B cell (primary cell): ENCODE measurements around the gene TELO2. TPM values are rescaled to one million over a fixed set of nuclear protein-coding genes. Genes with fewer than 3 reads are reported as not detected.

Source experiments
- ATAC-seq: fragments of 200-7000 bp; cut with Tn5 transposase; one replicate; pipeline ENCODE4 v1.10.0; 2021; ENCODE audit warnings: low read depth, mild to moderate bottlenecking, moderate number of reproducible peaks, moderate library complexity
- CTCF ChIA-PET: fragments of 350-600 bp; sonication (Branson Sonifier 250); formaldehyde crosslinking; loops from one replicate; lab custom pipeline; 2021; ENCODE audit warnings: antibody characterized with exemption, inconsistent platforms; lab: Charles Lee
- POLR2A ChIA-PET: fragments of 350-600 bp; sonication (Branson Sonifier 250); formaldehyde crosslinking; loops from one replicate; lab custom pipeline; 2021; ENCODE audit warnings: antibody characterized with exemption; lab: Charles Lee
- DNase-seq: peaks from one replicate; pipeline ENCODE4 v3.0.0; 2013
- H2AFZ ChIP-seq: 2 replicates; pipeline ENCODE4 v1.6.1; 2012; ENCODE audit warnings: mild to moderate bottlenecking, low read depth, low read length; ENCODE audit not compliant: insufficient read depth, poor library complexity, severe bottlenecking
- H3K27ac ChIP-seq, 2 donors: 1 replicate in 1 of 2; 2 replicates in 1 of 2; pipeline ENCODE4 v1.5.1; 2012 to 2013; ENCODE audit warnings: low read length in 2 of 2, mild to moderate bottlenecking in 2 of 2, moderate library complexity in 1 of 2
- H3K27me3 ChIP-seq, 4 experiments: fragments of 200-600 bp in 1 of 4; sonication (generic) in 1 of 4; replicated peaks in 1 of 4; 1 replicate in 2 of 4; 2 replicates in 2 of 4; pipeline versions ENCODE4 v1.6.1 to v1.7.0; 2013 to 2016; ENCODE audit warnings: low read length in 3 of 4, mild to moderate bottlenecking in 2 of 4, mixed read lengths in 1 of 4, moderate library complexity in 1 of 4; ENCODE audit not compliant: insufficient read depth in 4 of 4, control insufficient read depth in 3 of 4; ENCODE audit errors: control extremely low read depth in 1 of 4
- H3K36me3 ChIP-seq, 2 experiments: replicated peaks in 1 of 2; 1 replicate in 1 of 2; 2 replicates in 1 of 2; pipeline versions ENCODE4 v1.6.1 to v1.7.1; 2013; ENCODE audit warnings: low read length in 1 of 2; ENCODE audit not compliant: insufficient read depth in 2 of 2, control insufficient read depth in 1 of 2; ENCODE audit errors: control extremely low read depth in 1 of 2, extremely low read depth in 1 of 2
- H3K4me1 ChIP-seq, 2 donors: fragments of 200-600 bp in 1 of 2; sonication (generic) in 1 of 2; 1 replicate in 1 of 2; 2 replicates in 1 of 2; pipeline versions ENCODE4 v1.5.1 to v1.6.1; 2013 to 2017; ENCODE audit warnings: low read length in 2 of 2; ENCODE audit not compliant: control insufficient read depth in 2 of 2, insufficient read depth in 2 of 2
- H3K4me2 ChIP-seq: replicated peaks from 2 replicates; pipeline ENCODE3; 2012; ENCODE audit warnings: mild to moderate bottlenecking, low read depth, low read length; ENCODE audit not compliant: poor library complexity, severe bottlenecking
- H3K4me3 ChIP-seq, 5 experiments: fragments of 200-600 bp in 1 of 5; sonication (generic) in 1 of 5; 1 replicate in 3 of 5; 2 replicates in 2 of 5; pipeline versions ENCODE4 v1.5.1 to v1.7.0; 2011 to 2016; ENCODE audit warnings: low read length in 4 of 5, mild to moderate bottlenecking in 4 of 5, low read depth in 2 of 5, control low read depth in 1 of 5, moderate library complexity in 1 of 5; ENCODE audit not compliant: insufficient read depth in 1 of 5; ENCODE audit errors: control extremely low read depth in 1 of 5, extremely low read depth in 1 of 5
- H3K79me2 ChIP-seq: fragments of 200-600 bp; sonication (generic); one replicate; pipeline ENCODE4 v1.6.0; 2016; ENCODE audit warnings: low read length; ENCODE audit not compliant: control insufficient read depth, insufficient read depth
- H3K9ac ChIP-seq: fragments of 200-600 bp; sonication (generic); 2 replicates; pipeline ENCODE4 v1.6.1; 2017; ENCODE audit warnings: mild to moderate bottlenecking, low read length, moderate library complexity
- H3K9me3 ChIP-seq, 3 donors: one replicate each; pipeline versions ENCODE4 v1.6.1 to v1.7.1; 2013; ENCODE audit warnings: low read length in 2 of 3; ENCODE audit not compliant: control insufficient read depth in 2 of 3, insufficient read depth in 1 of 3; ENCODE audit errors: control extremely low read depth in 1 of 3
- H4K20me1 ChIP-seq: 2 replicates; pipeline ENCODE4 v1.6.0; 2012; ENCODE audit warnings: mild to moderate bottlenecking, low read length; ENCODE audit not compliant: insufficient read depth, control insufficient read depth, poor library complexity, severe bottlenecking
- H3K27ac Mint-ChIP-seq: one replicate; pipeline ENCODE4 v1.8.0; 2021; ENCODE audit warnings: mixed read lengths
- H3K27me3 Mint-ChIP-seq: one replicate; pipeline ENCODE4 v1.8.0; 2021; ENCODE audit warnings: mixed read lengths
- H3K4me1 Mint-ChIP-seq: one replicate; pipeline ENCODE4 v1.8.0; 2021; ENCODE audit warnings: mixed read lengths
- H3K4me3 Mint-ChIP-seq: one replicate; pipeline ENCODE4 v1.8.0; 2021; ENCODE audit warnings: mixed read lengths
- H3K9me3 Mint-ChIP-seq: one replicate; pipeline ENCODE4 v1.8.0; 2022; ENCODE audit warnings: mixed read lengths; ENCODE audit not compliant: insufficient read depth
- CTCF ChIP-seq: fragments of 200-600 bp; IDR thresholded peaks from one replicate; pipeline ENCODE4 v1.8.0; 2022; ENCODE audit warnings: antibody characterized with exemption, mild to moderate bottlenecking
- EZH2 ChIP-seq: IDR thresholded peaks from 2 replicates; pipeline ENCODE4 v1.6.1; 2012; ENCODE audit warnings: borderline replicate concordance, low read depth, mild to moderate bottlenecking, moderate library complexity, low read length; ENCODE audit not compliant: insufficient read depth, poor library complexity, severe bottlenecking
- WGBS: methylation state at CpG from one replicate; pipeline ENCODE4 v1.1.5; 2013; ENCODE audit warnings: missing lambda C conversion rate; ENCODE audit not compliant: insufficient coverage; 5-methylcytosine and 5-hydroxymethylcytosine counted together
- intact Hi-C: fragments of 100-400 bp; cut with micrococcal nuclease; formaldehyde crosslinking; loops from one replicate; pipeline ENCODE4 v1.10.0; 2022
- polyA plus RNA-seq: library from polyadenylated mRNA; depleted of rRNA; stranded (reverse); fragments of >200 nt; gene quantifications from 2 replicates; pipeline ENCODE4 v1.2.3, GENCODE V29; 2012
- total RNA-seq, 2 donors: library from RNA; stranded (reverse); fragments of 120-200 nt in 1 of 2; gene quantifications; 1 replicate in 1 of 2; 2 replicates in 1 of 2; pipeline versions ENCODE4 v1.2.3 to v1.2.4, GENCODE V29; 2013 to 2022

Gene TELO2
- total and polyA plus RNA-seq, 2 donors (not counting 1 experiment from before 2014, with no cell fraction given) = 81.9 to 136 TPM

- Mint-ChIP-seq H3K9me3 (no peaks in the 10 kb centered on the region), H3K4me3 (no peak overlapping the region), H3K4me1 (peaks cover 3% of the 10 kb centered on the region), H3K27ac (no peak overlapping the region), H3K27me3 (no peaks in the 10 kb centered on the region)
- WGBS = 90% methylated on average over 8 of the region's 8 CpGs
- CTCF ChIA-PET = no interaction called here
- POLR2A ChIA-PET = no interaction called here
- no peak overlapping the region for H3K27ac ChIP-seq
- H4K20me1 ChIP-seq = no peaks in the 10 kb centered on the region
- H3K79me2 ChIP-seq = no peaks in the 10 kb centered on the region
- TF ChIP-seq CTCF (no peak), EZH2 (no peak)
- H3K36me3 ChIP-seq = no peaks in the 10 kb centered on the region
- H3K4me3 ChIP-seq = no peak overlapping the region
- no peak overlapping the region for H3K9ac ChIP-seq
- no peaks in the 10 kb centered on the region for H3K27me3 ChIP-seq
- intact Hi-C loops = no loop called here
- DNase-seq (no peak), ATAC-seq (no peak)
- H3K9me3 ChIP-seq = no peaks in the 10 kb centered on the region
- no peak overlapping the region for H2AFZ ChIP-seq
- H3K4me1 ChIP-seq = peaks cover 8 to 10% of the 10 kb centered on the region in 2 donors
- H3K4me2 ChIP-seq = no peak overlapping the region
Measured at GRCh38 chr16:1550069-1550468, 56.9 kb downstream of the TELO2 start.

- no peak for ATAC-seq
- no peaks in the 10 kb centered on the region for H3K36me3 ChIP-seq
- H3K4me1 ChIP-seq = peaks cover 1 to 3% of the 10 kb centered on the region in 2 donors
Measured at GRCh38 chr16:1550696-1551095, 57.5 kb downstream of the TELO2 start.

More at GRCh38 chr16:1550696-1551095, 57.5 kb downstream of the TELO2 start:
- Histone ChIP-seq H3K4me2 (no peak overlapping the region), H3K79me2 (no peaks in the 10 kb centered on the region), H3K4me3 (no peak overlapping the region), H3K27ac (no peak overlapping the region), H2AFZ (no peak overlapping the region), H4K20me1 (no peaks in the 10 kb centered on the region), H3K9ac (no peak overlapping the region), H3K27me3 (no peaks in the 10 kb centered on the region), H3K9me3 (no peaks in the 10 kb centered on the region)
- no peak overlapping the region for H3K4me3 Mint-ChIP-seq
- no peaks in the 10 kb centered on the region for H3K4me1 Mint-ChIP-seq
- intact Hi-C loops = no loop called here
- TF ChIP-seq CTCF (no peak), EZH2 (no peak)
- 98% methylated on average over 15 of the region's 15 CpGs for WGBS
- no peaks in the 10 kb centered on the region for H3K27me3 Mint-ChIP-seq
- H3K9me3 Mint-ChIP-seq = no peaks in the 10 kb centered on the region
- no peak overlapping the region for H3K27ac Mint-ChIP-seq
- no peak for DNase-seq
- CTCF ChIA-PET = no interaction called here
- POLR2A ChIA-PET = no interaction called here
